SK-N-DZ (cell line): ENCODE results near the gene MRPL12.
"Not testable (repeated sequence)": the region's sequence is repeated elsewhere in the genome, so short reads cannot be mapped to it uniquely, and the experiment has no call there.

Source experiments
- DNase-seq: peaks from one replicate; pipeline ENCODE4 v3.0.0-alpha.2; 2015; ENCODE audit warnings: low spot score

MRPL12 gene

GRCh38 chr17:81716674-81716996 lies 13.5 kb downstream of the MRPL12 start:
- no peak for DNase-seq

GRCh38 chr17:81717049-81717765 lies 14.0 kb downstream of the MRPL12 start:
- DNase-seq, result no peak

- DNase-seq, result no peak
These were observed 14.6 kb downstream of the MRPL12 start for GRCh38 chr17:81717766-81718089.

GRCh38 chr17:81719410-81720266 lies 16.5 kb downstream of the MRPL12 start:
- no peak for DNase-seq

GRCh38 chr17:81720267-81721071 lies 17.3 kb downstream of the MRPL12 start:
- DNase-seq, result no peak

GRCh38 chr17:81722184-81723120 lies 19.3 kb downstream of the MRPL12 start:
- no peak for DNase-seq

DNA sequence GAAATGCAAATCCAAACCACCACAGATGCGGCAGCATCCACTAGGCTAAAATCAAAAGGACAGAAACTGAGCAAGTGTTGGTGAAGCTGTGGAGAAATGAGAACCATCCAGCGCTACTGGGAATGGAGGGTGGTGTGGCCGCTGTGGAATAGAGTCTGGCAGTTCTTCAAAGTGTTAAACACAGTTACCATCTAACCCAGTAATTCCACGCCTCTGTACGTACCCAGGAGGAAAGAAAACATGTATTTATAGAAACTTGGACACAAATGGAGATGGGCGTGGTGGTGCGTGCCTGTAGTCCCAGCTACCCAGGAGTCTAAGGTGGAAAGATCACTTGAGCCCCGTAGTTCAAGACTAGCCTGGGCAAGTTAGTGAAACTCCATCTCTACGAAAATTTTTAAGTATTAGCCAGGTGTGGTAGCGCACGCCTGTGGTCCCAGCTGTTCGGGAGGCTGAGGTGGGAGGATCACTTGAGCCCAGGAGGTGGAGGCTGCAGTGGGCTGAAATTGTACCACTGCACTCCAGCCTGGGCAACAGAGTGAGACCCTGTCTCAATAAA lies 20.6 kb downstream of the MRPL12 start:
- DNase-seq, result no peak

- no peak for DNase-seq
These were observed 22.3 kb downstream of the MRPL12 start for GRCh38 chr17:81725439-81725838.

DNA sequence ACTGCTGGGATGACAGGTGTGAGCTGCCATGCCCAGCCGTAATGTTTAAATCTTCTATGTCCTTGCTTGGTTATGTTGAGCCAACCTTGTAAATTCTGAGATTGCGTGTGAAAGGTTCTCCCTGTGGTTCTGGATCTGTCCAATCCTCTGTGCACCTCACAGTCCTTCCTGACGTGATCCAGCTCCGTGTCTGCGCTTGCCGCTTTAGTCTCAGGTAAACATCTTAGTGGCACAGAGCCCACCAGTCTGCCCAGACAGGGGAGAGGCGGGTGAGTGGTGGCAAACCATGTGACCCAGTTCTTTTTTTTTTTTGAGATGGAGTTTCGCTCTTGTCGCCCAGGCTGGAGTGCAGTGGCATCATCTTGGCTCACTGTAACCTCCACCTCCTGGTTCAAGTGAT lies 22.8 kb downstream of the MRPL12 start:
- no peak for DNase-seq

- DNase-seq, result no peak
These were observed 24.3 kb downstream of the MRPL12 start for GRCh38 chr17:81727324-81728031.

GRCh38 chr17:81733507-81734404 lies 30.6 kb downstream of the MRPL12 start:
- peak; percentile 78 for DNase-seq

- DNase-seq, result no peak
These were observed 31.5 kb downstream of the MRPL12 start for GRCh38 chr17:81734405-81735263.

DNA sequence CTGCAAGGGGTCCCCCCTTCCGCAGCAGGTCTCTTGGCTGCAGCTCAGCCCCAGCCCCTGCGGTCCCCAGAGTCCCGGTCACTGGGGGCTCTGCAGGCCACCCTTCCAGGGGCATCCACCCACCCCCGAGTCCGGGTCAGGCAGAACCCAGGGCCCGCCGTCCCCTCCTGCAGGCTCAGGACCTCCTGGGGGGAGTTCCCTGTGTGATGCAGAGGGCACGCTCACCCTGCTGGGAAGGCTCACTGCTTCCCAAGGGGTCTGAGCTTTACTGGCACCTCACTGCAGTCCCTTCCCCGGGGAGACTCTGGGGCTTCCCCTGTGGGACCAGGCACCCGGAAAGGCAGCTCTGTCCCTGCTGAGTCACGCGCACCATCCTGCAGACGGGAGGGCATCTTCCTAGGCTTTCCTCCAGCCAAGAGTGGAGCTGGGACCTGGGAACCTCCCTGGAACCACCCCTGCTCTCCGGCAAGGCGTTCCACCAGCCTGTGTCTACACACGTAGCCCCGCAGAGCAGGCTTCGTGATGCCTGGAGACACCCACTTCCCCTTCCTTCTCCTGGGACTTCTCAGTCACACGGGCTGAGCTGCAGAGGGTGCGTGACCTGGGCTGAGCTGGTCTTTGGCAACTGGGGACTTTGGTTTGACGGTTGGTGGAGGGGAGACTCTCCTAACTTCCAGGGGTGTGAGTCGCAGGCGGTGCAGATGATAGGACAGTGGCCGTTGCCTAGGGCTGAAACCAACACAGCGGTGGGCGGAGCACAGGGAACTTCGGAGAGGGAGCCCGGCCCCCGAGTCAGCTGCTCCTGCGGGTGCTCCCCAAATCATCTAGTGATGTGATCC lies 32.3 kb downstream of the MRPL12 start:
- peak; percentile 60 for DNase-seq

GRCh38 chr17:81737947-81738800 lies 35.0 kb downstream of the MRPL12 start:
- DNase-seq, result no peak

DNA sequence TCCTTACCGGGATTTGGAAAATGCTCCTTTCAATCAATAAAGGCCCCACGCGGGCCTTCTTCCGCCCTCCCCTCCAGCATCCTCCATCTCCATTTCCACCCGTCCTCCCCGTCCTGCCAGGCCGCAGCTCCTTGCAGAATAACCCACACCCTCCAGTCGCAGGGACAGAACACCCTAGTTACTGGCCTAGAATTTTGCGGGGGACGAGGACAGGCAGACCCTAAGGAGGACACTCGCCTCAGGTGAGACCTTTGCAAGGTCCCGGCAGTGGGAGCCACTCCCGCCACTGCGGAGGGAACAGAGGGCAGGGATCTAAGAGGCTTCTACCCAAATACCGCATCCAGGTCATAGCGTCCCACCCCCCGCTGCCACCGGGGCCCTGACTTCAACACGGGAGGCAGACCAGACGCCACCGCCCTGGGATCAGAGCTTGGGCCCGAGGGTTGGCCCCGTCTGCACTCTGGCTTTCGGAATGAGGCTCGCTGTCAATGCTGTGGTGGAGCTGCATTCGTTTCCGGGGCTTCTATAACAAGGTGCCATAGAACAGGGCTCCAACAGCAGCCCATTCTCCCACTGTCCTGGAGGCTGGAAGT lies 35.7 kb downstream of the MRPL12 start:
- no peak for DNase-seq

GRCh38 chr17:81739593-81739992 lies 36.4 kb downstream of the MRPL12 start:
- DNase-seq, result not testable (repeated sequence)
